ENCODE results near the gene MBLAC1.
"Not testable (repeated sequence)": the region's sequence is repeated elsewhere in the genome, so short reads cannot be mapped to it uniquely, and the experiment has no call there.

MBLAC1 gene

GRCh38 chr7:100124301-100125230, 2.2 kb upstream of the MBLAC1 start:
- DNase-seq: no peak

- DNase-seq: no peak
These were observed 382 bp upstream of the MBLAC1 start for GRCh38 chr7:100126239-100126930.

- peak; percentile 66 for DNase-seq
These were observed 1.3 kb downstream of the MBLAC1 start for GRCh38 chr7:100127866-100128636.

GRCh38 chr7:100128637-100128963, 1.8 kb downstream of the MBLAC1 start:
- DNase-seq: peak; percentile 63

- DNase-seq: peak; percentile 90
These were observed 3.4 kb downstream of the MBLAC1 start for GRCh38 chr7:100130220-100130607.

- DNase-seq: peak; percentile 91
These were observed 4.1 kb downstream of the MBLAC1 start for GRCh38 chr7:100130608-100131453.

- peak; percentile 55 for DNase-seq
These were observed 5.4 kb downstream of the MBLAC1 start for GRCh38 chr7:100132126-100132525.

- peak; percentile 81 for DNase-seq
These were observed 6.0 kb downstream of the MBLAC1 start for GRCh38 chr7:100132697-100133151.

GRCh38 chr7:100137851-100138760, 11.3 kb downstream of the MBLAC1 start:
- DNase-seq: peak; percentile 61

GRCh38 chr7:100141555-100141949, 14.8 kb downstream of the MBLAC1 start:
- no peak for DNase-seq

- no peak for DNase-seq
These were observed 15.7 kb downstream of the MBLAC1 start for GRCh38 chr7:100142461-100142860.

- DNase-seq: not testable (repeated sequence)
These were observed 19.6 kb downstream of the MBLAC1 start for GRCh38 chr7:100146350-100146749.

- no peak for DNase-seq
These were observed 20.5 kb downstream of the MBLAC1 start for GRCh38 chr7:100147278-100147677.

- no peak for DNase-seq
These were observed 21.4 kb downstream of the MBLAC1 start for GRCh38 chr7:100148225-100148558.

- DNase-seq: peak; percentile 100
These were observed 22.0 kb downstream of the MBLAC1 start, which contains the start of gene LAMTOR4 for GRCh38 chr7:100148559-100149328. LAMTOR4 (plus strand) TSS chr7:100148918; CDS start chr7:100148973, 55 bp downstream.

GRCh38 chr7:100152404-100152803, 25.6 kb downstream of the MBLAC1 start:
- no peak for DNase-seq

- no peak for DNase-seq
These were observed 26.3 kb downstream of the MBLAC1 start for GRCh38 chr7:100152937-100153666.

GRCh38 chr7:100153708-100154535, 27.2 kb downstream of the MBLAC1 start:
- DNase-seq: no peak

All from RPMI8226 (cell line).